GM10248 (cell line): ENCODE measurements around the gene RAD51B.

Source experiments
- CTCF ChIA-PET: fragments of 300-600 bp; sonication (Branson Sonifier 250); formaldehyde crosslinking; extraction: SDS; loops from one replicate; lab custom pipeline; 2021; ENCODE audit warnings: antibody characterized with exemption; lab: Yijun Ruan, JAX
- POLR2A ChIA-PET: fragments of 350-650 bp; sonication (Branson Sonifier 250); formaldehyde crosslinking; extraction: SDS; loops from one replicate; lab custom pipeline; 2020; ENCODE audit warnings: antibody characterized with exemption; lab: Yijun Ruan, JAX
- DNase-seq: peaks from one replicate; pipeline ENCODE4 v3.0.0; 2012; ENCODE audit errors: extremely low spot score
- CTCF ChIP-seq: IDR thresholded peaks from 2 replicates; pipeline ENCODE4 v1.5.1; 2012; ENCODE audit warnings: mild to moderate bottlenecking, low read depth; ENCODE audit errors: extremely low read depth, missing control alignments, control extremely low read depth

RAD51B gene

DNA sequence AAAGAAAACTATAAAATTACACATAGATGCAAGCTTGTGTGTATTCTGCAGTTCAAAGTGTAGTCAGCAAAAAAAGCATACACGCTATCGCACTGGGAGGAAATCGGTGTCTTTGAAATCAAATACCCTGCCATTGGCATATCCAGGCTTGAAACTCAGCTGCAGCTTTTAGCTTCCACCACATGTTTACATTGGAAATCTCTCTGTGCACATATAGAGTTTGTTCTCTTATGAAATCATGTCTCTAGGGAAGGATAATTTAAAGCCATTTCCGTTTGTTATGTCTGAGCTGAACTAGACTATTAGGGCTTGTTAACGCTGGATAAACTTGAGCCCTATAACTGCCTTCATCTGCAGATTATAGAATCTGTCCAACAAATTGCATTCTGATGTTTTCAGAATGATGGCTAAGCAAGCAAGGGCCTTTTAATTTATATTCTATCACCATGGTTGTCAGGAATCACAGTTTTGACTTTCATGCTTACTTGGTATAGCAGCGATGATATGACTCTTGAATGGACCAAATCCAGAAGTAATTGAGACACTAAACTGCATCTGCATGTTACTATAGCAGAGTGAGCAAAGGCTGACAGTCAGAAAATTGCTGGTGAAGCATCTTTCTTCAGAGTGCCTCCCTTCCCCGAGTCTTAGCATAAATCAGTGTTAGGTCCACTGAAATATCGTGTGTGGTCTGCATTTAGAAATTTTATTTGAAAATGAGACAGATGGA, 530.5 kb downstream of the RAD51B start:
- POLR2A ChIA-PET, result interaction anchor here (1.0 kb wide), 1 partner anchor 12 kb away, joined by 3 read pairs; no protein-coding TSS in a partner anchor
- DNase-seq, result no peak
- CTCF ChIA-PET, result interaction anchor here (0.8 to 2.0 kb wide), 6 partner anchors 9 to 55 kb away, joined by 3 to 10 read pairs (median 4); no protein-coding TSS in a partner anchor

GRCh38 chr14:68355415-68355814, 535.8 kb downstream of the RAD51B start:
- TF ChIP-seq CTCF, result no peak
- no peak for DNase-seq
- POLR2A ChIA-PET, result no interaction called here
- CTCF ChIA-PET, result interaction anchor here (0.7 kb wide), 1 partner anchor 58 kb away, joined by 3 read pairs; no protein-coding TSS in a partner anchor

More for the DNA sequence above, 530.5 kb downstream of the RAD51B start:
- TF ChIP-seq CTCF, result no peak

GRCh38 chr14:68357777-68358176, 538.2 kb downstream of the RAD51B start:
- POLR2A ChIA-PET, result no interaction called here
- no peak for TF ChIP-seq CTCF
- CTCF ChIA-PET, result interaction anchor here (1.0 to 3.8 kb wide), 3 partner anchors 10 to 110 kb away, joined by 3 to 18 read pairs (median 10); no protein-coding TSS in a partner anchor
- no peak for DNase-seq

GRCh38 chr14:68358500-68358899, 538.9 kb downstream of the RAD51B start:
- CTCF ChIA-PET, result interaction anchor here (0.8 to 3.9 kb wide), 7 partner anchors 9 to 110 kb away, joined by 3 to 23 read pairs (median 7); no protein-coding TSS in a partner anchor
- no peak for DNase-seq
- no peak for TF ChIP-seq CTCF
- POLR2A ChIA-PET, result interaction anchor here (0.6 kb wide), 1 partner anchor 13 kb away, joined by 3 read pairs; no protein-coding TSS in a partner anchor

- no peak for DNase-seq
- ChIA-PET CTCF (interaction anchor here (0.8 to 3.9 kb wide), 11 partner anchors 8 to 458 kb away, joined by 3 to 23 read pairs (median 3); no protein-coding TSS in a partner anchor), POLR2A (interaction anchor here (0.6 kb wide), 1 partner anchor 14 kb away, joined by 3 read pairs; no protein-coding TSS in a partner anchor)
- TF ChIP-seq CTCF, result no peak
Measured at GRCh38 chr14:68359022-68359836, 539.6 kb downstream of the RAD51B start.
